RWPE2 (cell line): ENCODE data around the gene P2RY14.

Experiments used
- ATAC-seq: fragments of 200-7000 bp; cut with Tn5 transposase; 3 replicates; pipeline ENCODE4 v1.9.1; 2021; ENCODE audit warnings: low read depth
- DNase-seq: peaks from one replicate; pipeline ENCODE4 v3.0.0-alpha.2; 2020; ENCODE audit warnings: low spot score
- H3K27ac ChIP-seq: fragments of 450-650 bp; 2 replicates; pipeline ENCODE4 v1.5.1; 2017; ENCODE audit warnings: mild to moderate bottlenecking; ENCODE audit not compliant: poor library complexity, severe bottlenecking
- H3K27me3 ChIP-seq: fragments of 250-450 bp; sonication (Bioruptor Pico); 2 replicates; pipeline ENCODE4 v1.5.1; 2021; ENCODE audit warnings: mild to moderate bottlenecking, moderate library complexity; ENCODE audit not compliant: insufficient read depth, poor library complexity, severe bottlenecking
- H3K36me3 ChIP-seq: fragments of 250-450 bp; sonication (Bioruptor Pico); 2 replicates; pipeline ENCODE4 v1.5.1; 2020; ENCODE audit warnings: low read depth, mild to moderate bottlenecking, moderate library complexity
- H3K4me1 ChIP-seq: fragments of 250-450 bp; sonication (Bioruptor Pico); 2 replicates; pipeline ENCODE4 v1.5.1; 2021; ENCODE audit warnings: mild to moderate bottlenecking, moderate library complexity; ENCODE audit not compliant: insufficient read depth, poor library complexity, severe bottlenecking
- H3K4me3 ChIP-seq: fragments of 250-450 bp; sonication (Bioruptor Pico); 2 replicates; pipeline ENCODE4 v1.5.1; 2021; ENCODE audit warnings: mild to moderate bottlenecking, moderate library complexity; ENCODE audit not compliant: severe bottlenecking
- H3K9me3 ChIP-seq: fragments of 250-450 bp; sonication (Bioruptor Pico); 2 replicates; pipeline ENCODE4 v1.5.1; 2021; ENCODE audit warnings: mild to moderate bottlenecking, moderate library complexity; ENCODE audit not compliant: severe bottlenecking
- CTCF ChIP-seq: fragments of 450-650 bp; IDR thresholded peaks from one replicate; pipeline ENCODE4 v1.5.1; 2017; ENCODE audit warnings: mild to moderate bottlenecking, moderate library complexity; ENCODE audit not compliant: poor library complexity, severe bottlenecking

The P2RY14 gene

GRCh38 chr3:151195826-151196225 lies 82.5 kb downstream of the P2RY14 start:
- Histone ChIP-seq H3K9me3 (no peaks in the 10 kb centered on the region), H3K27ac (no peak overlapping the region), H3K27me3 (no peaks in the 10 kb centered on the region), H3K36me3 (no peaks in the 10 kb centered on the region), H3K4me3 (no peak overlapping the region), H3K4me1 (no peaks in the 10 kb centered on the region)
- TF ChIP-seq CTCF = no peak
- ATAC-seq (no peak), DNase-seq (no peak)

GRCh38 chr3:151192545-151192944 lies 85.8 kb downstream of the P2RY14 start:
- H3K4me1 ChIP-seq = no peaks in the 10 kb centered on the region
- H3K9me3 ChIP-seq = no peaks in the 10 kb centered on the region
- H3K4me3 ChIP-seq = no peak overlapping the region
- H3K36me3 ChIP-seq = no peaks in the 10 kb centered on the region
- H3K27ac ChIP-seq = no peak overlapping the region
- TF ChIP-seq CTCF = no peak
- DNase-seq (no peak), ATAC-seq (no peak)
- no peaks in the 10 kb centered on the region for H3K27me3 ChIP-seq

GRCh38 chr3:151191095-151191494 lies 87.2 kb downstream of the P2RY14 start:
- no peaks in the 10 kb centered on the region for H3K4me1 ChIP-seq
- H3K36me3 ChIP-seq = no peaks in the 10 kb centered on the region
- H3K4me3 ChIP-seq = no peak overlapping the region
- H3K9me3 ChIP-seq = no peaks in the 10 kb centered on the region
- no peak for ATAC-seq
- H3K27ac ChIP-seq = no peak overlapping the region
- no peaks in the 10 kb centered on the region for H3K27me3 ChIP-seq
- no peak for DNase-seq
- TF ChIP-seq CTCF = no peak

GRCh38 chr3:151183265-151183671 lies 95.1 kb downstream of the P2RY14 start:
- Histone ChIP-seq H3K4me3 (no peak overlapping the region), H3K4me1 (no peaks in the 10 kb centered on the region), H3K9me3 (no peaks in the 10 kb centered on the region), H3K27me3 (no peaks in the 10 kb centered on the region), H3K27ac (no peak overlapping the region), H3K36me3 (no peaks in the 10 kb centered on the region)
- TF ChIP-seq CTCF = no peak
- DNase-seq (no peak), ATAC-seq (no peak)

- Histone ChIP-seq H3K4me1 (no peaks in the 10 kb centered on the region), H3K36me3 (no peaks in the 10 kb centered on the region), H3K9me3 (no peaks in the 10 kb centered on the region), H3K27me3 (no peaks in the 10 kb centered on the region), H3K4me3 (no peak overlapping the region), H3K27ac (no peak overlapping the region)
- ATAC-seq = no peak
- no peak for TF ChIP-seq CTCF
- DNase-seq = no peak
These were observed 95.8 kb downstream of the P2RY14 start for GRCh38 chr3:151182349-151183079.
